GM18873 (cell line): ENCODE results near the gene PELI2.

Experiments used
- ATAC-seq: cut with Tn5 transposase; IDR thresholded peaks from one replicate; pipeline ENCODE4 v1.9.1; 2021; ENCODE audit warnings: mild to moderate bottlenecking, moderate library complexity, moderate number of reproducible peaks; ENCODE audit not compliant: unreplicated experiment, low FRiP score

Gene PELI2

DNA sequence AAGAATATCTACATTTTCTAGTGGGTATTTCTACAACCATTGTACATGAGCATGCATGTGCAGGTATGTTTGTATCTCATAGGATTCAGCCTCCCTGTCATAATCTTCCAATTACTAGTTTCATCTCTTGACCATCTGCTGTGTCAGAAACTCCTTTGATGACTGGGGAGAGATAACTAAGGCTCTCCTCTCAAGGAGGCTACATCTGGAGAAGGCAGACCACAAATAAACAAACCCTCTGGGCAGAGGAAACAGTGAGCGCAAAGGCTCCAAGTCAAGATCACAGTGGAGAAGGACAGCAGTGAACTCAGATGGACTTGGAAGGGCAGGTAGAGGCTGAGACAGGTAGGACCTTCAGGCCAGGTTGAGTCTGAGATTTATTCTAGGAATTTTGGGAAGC lies 166.4 kb downstream of the PELI2 start:
- no peak for ATAC-seq

DNA sequence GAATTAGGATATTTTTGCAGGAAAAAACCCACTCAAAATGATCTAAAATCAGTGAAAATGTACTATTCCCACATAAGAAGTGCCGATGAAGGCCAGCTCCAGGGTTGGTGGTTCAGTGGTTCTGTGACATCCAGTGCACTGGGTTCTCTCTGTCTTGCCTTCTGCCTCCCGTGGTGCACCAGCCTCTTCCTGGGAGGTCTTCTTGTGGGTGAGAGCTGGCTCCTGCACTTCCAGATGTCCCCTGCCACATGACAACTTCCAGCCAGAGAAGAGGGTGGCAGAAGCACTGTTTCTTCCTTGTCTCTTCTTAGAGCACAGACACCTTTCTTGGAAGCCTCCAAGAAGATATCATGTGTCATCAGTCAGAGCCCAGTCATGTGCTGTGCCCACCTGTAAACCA lies 170.9 kb downstream of the PELI2 start:
- no peak for ATAC-seq

DNA sequence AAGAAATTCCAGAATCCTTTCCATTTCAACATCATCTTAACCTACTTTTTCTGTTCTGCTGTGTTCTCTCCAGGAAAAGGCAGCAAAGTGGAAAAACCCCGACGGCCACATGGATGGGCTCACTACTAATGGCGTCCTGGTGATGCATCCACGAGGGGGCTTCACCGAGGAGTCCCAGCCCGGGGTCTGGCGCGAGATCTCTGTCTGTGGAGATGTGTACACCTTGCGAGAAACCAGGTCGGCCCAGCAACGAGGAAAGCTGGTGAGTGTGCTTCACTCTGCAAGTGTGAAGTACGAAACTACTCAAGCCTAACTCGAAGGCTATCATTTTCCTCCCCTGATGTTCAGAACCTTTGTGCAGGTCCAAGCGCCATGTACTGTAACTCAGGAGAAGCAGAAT lies 172.0 kb downstream of the PELI2 start:
- no peak for ATAC-seq

DNA sequence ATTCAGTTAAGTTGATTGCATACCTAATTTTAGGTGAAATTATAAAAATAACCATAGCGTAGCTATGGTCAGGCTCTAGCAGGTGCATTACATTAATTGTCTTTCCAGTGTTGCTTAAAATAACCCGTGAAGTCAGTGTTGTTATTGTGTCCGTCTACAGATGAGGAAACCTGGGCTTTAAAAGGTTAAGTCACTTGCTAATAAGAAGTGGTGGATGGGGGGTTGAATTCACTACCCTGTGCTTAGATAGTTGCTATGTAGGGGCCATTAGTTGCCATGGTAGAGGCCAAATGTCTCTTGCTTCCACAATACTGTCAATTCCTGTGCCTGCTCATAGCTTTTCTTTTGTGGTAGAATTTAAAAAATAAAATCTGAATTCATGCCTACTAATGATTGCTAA lies 174.8 kb downstream of the PELI2 start:
- no peak for ATAC-seq

DNA sequence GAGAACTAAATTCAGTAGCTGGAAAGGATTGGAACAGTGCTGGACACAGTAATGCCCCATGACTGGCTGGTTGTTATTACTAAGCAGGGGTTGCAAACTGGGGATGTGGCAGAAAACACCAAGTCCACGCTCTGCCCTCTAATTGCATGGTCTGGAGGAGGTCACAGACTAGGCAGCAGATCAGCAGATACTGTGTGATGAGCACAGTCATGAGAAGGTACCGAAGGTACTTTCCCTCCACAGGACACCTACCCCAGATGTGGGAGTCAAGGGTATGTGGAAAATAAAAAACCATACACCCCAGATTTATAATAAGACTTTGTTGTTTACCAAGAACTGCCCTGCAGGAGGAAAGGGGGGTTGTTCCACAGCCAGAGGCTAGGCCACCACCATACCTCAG lies 175.3 kb downstream of the PELI2 start:
- no peak for ATAC-seq

DNA sequence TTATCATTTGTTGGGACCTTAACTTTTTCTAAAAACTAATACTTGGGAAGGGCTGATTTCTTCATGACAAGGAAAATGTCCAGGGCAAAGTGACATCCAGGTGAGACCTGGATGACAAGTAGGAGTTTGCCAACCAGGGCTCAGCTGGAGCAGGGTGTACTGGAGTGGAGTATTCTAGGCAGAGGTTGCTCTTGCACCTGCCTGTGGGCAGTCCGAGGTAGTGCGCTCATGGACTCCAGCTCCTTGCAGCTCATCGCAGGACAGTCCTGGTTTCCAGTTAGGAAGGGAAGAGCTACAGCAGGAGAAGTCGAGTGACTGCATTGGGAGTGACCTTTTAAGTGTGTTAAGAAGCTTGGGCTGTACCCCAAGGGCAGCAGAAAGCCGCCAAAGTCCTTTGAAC lies 175.9 kb downstream of the PELI2 start:
- no peak for ATAC-seq

DNA sequence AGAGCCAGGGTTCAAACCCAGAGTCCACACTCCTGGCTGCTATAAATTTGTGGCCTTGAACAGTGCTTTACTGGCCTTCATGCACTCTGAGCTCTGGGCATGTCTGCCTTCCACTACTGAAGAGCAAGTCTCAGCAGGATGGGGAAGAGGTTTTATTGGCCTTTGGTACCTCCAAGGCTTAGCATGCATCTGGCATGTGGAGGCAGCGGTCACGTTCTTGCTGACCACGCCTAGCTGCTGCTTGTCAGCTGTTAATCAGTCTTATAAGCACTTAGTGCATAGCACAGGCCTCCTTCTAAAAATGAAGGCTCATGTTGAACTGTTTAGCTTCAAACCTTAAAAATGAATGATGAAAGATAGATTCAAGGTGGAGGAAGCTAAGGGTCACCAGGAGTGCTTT lies 177.5 kb downstream of the PELI2 start:
- no peak for ATAC-seq

DNA sequence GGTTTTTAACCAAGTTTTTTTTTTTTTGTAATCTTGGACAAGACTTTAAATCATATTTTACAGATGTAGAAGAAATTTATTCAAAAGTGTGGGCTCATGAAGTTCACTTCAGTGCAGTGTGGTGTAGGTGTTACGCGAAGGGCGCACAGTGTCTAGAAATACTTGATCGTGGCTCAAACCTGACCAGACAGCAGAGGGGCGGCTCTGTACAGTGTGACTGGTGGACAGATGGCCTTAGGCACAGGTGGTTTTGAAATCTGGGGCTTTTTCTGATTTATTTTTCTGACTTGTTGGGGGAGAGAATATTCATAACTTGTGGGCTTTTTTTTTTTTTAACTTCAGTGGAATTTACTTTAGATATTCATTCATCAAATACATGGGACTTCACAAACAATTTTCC lies 179.2 kb downstream of the PELI2 start:
- no peak for ATAC-seq

DNA sequence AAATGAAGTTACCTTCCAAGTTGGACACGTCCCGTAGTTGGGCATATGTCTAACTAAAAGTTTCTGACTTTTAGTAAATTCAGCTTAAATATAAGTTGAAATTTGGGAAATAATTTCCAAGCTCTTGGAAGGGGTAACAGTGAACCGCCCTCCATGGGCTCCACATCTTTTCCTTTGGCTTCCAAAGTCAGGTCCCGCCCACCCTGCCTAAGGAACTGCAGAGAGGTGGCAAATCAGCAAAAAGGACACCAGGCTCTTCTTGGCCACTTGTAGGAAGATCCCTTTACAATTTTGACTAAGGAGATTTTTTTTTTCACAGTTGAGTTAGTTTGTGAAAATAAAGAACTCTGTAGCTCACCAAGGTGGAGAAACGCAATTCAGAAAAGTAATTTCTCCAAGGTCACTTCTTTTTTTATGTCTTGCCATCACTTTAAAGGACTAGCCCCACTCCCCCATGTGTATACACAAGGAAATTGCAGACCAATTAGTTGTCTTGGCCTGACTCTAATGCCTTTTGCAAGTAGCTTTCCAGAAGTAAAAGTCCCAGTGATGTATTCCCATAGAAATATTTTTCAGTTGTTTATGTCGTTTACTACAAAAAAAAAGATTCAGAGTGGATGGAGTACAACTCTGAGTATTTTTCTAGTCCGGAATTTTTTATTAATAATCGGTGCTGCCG lies 181.2 kb downstream of the PELI2 start:
- ATAC-seq: no peak

DNA sequence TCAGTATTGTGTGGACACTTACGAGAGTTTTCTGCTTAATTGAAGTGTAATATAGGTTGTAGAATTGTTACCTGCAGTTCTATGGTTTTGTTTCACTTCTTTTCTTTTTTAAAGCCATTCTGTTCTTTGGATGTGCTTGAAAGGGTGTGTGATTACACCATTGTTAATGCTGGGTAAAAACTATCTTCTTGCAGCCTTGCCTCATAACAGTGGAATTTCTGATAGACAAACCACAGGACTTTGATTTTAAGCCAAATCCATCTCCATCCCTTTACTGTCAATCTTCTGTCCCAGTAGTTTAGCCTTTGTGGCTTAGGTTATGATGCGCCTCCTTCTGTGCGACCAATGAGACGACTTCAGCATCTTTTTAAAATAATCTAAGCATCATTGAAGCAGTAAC lies 182.3 kb downstream of the PELI2 start:
- no peak for ATAC-seq

DNA sequence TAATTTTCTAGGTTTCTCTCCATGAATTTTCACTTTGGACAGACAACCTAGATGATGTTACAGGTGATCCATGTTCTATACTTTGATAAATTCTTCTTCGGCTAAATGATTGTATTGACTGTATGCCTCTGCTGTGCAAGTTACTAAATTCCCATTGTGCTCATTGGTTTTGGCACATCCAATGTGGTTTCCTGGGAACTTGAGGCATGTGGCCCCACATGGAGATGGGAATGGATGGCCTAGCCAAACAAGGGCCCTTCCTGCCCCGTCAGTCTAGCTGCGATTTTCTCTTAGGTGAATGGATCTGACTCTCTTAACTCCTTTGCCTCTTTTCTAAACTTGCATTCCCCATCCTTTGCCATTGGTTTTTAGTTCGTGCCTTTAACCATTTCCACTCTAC lies 186.2 kb downstream of the PELI2 start:
- ATAC-seq: no peak

DNA sequence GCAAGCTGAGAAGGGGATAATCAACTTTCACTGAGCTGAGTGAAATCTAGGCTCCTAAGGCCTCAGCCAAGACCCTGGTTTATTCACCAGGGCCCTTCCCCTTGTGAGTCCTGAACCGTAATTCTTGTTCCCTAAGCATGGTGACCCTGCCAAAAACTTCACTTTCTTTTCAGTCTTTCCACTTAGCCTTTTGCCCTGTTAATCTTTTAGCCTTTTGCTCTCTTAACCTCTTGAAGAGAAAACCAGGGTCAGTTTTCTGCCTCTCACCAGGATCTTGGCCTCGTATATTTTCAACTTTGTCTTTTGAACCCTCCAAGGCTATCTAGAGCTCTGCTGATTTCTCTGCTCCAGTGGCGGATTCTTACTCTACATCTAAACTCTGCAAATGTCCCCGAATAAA lies 191.0 kb downstream of the PELI2 start:
- ATAC-seq: no peak

DNA sequence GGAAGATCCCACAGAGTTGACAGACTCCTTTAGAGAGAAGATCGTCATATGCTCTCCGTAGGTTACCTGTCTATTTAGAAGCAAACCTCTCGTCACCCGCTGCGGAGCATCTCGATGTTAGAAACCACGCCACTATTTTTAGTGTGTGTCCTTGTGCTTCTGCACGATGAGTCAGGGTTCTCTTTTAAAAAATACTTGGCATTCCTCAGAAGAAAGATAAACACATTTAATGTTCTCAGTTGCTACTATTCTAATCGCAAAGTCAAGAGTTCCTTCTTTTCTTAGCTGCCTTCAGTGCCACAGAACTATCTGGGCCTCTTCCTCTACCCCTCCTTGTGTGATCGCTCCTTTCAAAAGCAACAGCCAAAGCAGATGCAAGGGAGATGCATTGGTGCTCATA lies 192.4 kb downstream of the PELI2 start:
- ATAC-seq: no peak

DNA sequence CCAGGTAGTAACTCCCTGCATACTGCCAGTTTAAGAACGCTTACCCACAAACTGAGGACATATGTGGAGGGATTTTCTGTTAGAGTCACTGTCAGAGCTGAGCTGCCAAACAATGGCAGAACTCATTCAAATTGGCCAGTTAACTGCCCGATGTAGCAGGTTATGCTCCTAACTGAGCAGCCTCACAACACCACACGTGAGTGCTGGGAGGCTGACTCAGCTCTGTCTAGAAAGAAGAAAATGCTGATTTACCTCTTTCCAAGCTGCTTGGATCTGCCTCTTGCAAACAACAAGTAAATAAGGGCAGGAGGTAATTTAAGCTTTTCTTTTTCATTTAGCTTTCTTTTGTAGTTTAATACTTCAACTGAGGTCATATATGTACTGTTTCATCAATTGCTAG lies 195.6 kb downstream of the PELI2 start:
- ATAC-seq: no peak

DNA sequence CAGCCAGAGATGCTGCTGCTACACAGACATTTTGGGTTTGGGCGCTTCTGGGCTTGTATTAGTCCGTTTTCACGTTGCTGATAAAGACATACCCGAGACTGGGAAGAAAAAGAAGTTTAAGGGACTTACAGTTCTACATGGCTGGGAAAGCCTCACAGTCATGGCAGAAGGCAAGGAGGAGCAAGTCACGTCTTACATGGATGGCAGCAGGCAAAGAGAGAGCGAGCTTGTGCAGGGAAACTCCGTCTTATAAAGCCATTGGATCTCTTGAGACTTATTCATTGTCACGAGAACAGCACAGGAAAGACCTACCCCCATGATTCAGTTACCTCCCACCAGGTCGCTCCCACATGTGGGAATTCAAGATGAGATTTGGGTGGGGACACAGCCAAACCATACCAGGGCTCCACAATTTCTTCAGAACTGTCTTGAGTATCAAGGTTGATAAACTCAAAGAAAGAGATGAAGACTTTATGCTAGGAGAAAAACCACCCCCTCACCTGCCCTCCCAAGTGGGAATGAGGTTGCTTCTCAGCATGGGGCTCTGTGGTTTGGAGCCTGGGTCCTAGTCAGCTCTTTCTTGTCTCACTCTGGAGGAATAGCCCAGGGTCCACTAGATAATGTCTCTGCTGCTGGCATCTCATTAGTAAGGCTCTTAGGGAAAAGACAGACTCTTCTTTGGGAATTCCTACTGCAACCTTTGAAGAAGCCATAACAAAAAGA lies 200.3 kb downstream of the PELI2 start:
- no peak for ATAC-seq

DNA sequence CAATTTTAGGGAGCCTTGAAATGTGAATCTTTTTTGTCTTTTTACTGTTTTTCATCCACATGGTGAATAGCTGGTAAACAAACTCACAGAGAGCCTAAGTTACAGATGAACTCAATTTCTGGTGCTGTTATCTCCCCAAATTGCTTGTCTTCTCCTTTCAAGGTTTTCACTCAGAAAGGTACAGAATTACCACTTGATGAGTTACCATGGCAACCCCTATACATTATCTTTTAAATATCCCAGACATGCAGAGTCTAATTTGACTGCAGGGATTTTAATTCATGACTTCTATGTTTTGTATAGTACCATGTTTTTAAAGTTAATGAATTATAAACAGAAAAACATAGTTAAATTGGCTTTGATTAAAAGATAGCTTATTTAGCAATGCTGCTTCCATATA lies 203.7 kb downstream of the PELI2 start:
- ATAC-seq: no peak

DNA sequence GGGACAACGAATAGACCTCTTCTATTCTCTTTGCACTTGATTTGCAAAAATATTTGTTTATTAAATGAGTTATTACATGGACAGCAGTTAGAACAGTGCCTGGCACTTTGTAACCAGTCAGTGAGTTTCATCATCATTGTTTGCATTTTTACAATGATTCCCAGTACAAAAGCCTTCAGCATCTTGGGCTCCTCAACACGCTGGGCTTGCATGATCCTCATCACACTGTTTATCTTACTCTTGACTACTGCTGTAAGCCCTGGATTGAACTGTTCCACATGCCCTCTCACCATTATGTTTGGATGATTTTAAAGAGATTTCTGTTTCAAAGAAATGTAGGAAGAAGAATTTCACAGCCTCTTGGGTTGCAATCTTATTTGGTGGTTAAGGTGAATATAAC lies 204.3 kb downstream of the PELI2 start:
- ATAC-seq: no peak

DNA sequence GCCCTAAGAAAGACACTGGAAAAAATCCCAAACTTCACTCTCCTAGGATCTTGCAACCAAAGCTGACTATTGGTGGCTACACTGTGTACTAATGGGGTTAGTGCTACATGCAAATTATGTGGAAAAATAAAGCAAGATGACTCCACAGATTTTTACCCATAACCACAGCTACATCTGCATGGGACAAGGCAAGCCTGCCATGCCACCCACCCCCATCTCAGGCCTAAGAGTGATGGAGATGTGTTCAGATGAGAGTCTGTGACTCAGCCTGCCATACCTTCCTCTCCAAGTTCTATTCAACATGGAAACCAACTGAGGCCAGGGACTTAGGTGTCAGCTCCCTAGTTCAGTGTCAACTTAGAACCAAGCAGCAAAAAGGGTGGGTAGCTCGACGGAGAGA lies 206.2 kb downstream of the PELI2 start:
- ATAC-seq: no peak

DNA sequence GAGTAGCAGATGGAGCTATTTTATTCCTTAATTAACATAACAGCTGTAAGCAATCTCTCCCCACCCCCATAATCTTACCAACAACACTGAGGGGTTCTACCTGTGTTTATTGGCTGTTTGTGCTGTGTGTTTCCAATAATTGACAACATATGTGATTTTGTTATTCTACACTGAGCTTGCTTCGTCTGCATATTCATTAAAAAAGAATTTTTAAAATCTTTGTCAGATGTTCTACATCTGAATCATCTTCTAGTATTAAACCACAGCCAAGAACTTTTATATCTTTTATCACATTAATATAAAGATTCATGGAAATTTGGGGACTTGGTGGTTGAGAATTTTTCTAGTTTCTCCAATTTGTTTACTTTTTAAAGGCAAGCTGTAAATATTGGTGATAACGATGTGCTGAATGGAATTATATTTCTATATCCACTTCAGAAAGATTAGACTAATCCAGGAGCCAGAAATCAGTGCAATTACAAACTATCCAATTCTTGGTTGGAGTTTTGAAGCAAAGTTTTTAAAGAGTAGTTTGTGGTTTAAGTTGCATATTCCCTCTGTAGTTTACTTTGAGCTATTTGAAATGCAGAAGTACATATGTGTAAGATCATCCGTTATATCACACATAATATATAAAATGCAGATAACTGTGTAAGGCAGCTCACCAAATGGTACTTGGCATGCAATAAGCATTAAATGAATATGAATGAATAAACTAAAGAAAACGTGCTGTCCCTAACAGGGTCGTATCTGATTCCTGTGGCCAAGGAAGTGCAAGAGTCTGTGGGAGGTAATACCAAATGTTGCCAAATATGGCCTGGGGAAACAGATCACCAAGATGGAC lies 206.9 kb downstream of the PELI2 start:
- ATAC-seq: no peak

DNA sequence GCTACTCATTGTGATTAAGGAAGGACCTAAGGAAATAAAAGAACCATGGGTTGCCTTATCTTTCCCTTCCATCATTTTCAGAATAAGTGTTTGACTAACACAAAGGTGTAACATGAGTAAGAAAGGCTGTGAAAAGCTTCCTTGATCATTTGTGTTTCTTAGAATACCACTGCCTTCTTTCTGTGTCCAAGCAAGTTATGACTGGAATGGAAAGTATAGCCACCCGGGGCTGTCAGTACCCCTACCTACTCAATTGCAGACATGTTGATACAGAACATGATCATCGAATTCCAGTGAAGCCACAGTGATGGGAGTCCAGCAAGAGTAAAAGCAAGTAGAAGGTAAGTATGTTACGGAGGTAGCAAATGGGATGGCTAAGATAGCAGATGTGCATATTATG lies 209.8 kb downstream of the PELI2 start:
- ATAC-seq: no peak

DNA sequence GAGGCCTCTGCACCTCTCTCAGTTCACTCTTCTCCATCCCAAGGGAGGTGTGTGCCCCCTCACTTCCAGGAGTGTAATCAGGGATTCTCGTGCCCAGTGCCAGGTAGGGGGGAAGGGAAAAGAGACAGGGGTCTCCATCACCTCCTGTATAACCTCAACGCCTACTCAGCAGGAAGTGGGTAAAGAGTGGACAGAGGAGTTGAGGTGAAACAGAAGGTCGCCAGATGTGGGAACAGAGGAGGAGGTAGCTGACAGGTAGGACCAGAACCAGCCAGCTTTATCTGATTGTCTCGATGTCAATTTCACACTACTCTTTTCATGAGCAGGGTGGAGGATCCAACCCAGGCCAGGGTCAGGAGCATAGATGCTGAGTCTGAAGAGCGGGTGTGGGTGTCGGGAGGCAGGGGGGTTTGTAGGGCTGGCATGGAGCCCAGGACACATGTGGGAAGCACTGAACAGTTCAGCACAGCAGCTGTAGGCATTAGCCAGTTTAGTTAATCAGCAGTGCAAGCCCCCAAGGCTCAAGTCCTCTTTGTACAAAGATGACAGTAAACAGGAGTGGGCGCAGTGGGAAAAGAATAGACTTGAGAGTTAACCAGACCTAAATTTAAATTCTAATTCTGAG lies 213.5 kb downstream of the PELI2 start:
- ATAC-seq: no peak
